OCI-LY1 (cell line): ENCODE data around the gene LIAS.
"Not testable (repeated sequence)": the region's sequence is repeated elsewhere in the genome, so short reads cannot be mapped to it uniquely, and the experiment has no call there.

ENCODE experiments used
- H2AFZ ChIP-seq: fragments of 200-600 bp; sonication (generic), shearing (Covaris generic); 2 replicates; pipeline ENCODE4 v1.6.0; 2014; ENCODE audit warnings: antibody characterized with exemption, mild to moderate bottlenecking, low read length
- H3F3A ChIP-seq: fragments of 200-600 bp; sonication (generic), shearing (Covaris generic); 2 replicates; pipeline ENCODE4 v1.6.0; 2014; ENCODE audit warnings: mild to moderate bottlenecking, antibody characterized with exemption, low read length, moderate library complexity; ENCODE audit not compliant: insufficient read depth
- H3K27ac ChIP-seq: fragments of 200-600 bp; sonication (generic); 2 replicates; pipeline ENCODE4 v1.5.1; 2014; ENCODE audit warnings: low read length, mixed run types, mild to moderate bottlenecking, low read depth; ENCODE audit not compliant: poor library complexity, severe bottlenecking
- H3K27me3 ChIP-seq: fragments of 200-600 bp; sonication (generic); 2 replicates; pipeline ENCODE4 v1.6.0; 2014; ENCODE audit warnings: antibody characterized with exemption, mild to moderate bottlenecking, low read length, moderate library complexity; ENCODE audit not compliant: insufficient read depth
- H3K36me3 ChIP-seq: fragments of 200-600 bp; sonication (generic); 2 replicates; pipeline ENCODE4 v1.6.1; 2014; ENCODE audit warnings: mild to moderate bottlenecking, antibody characterized with exemption, low read length, moderate library complexity, mixed read lengths; ENCODE audit not compliant: insufficient read depth
- H3K4me1 ChIP-seq: fragments of 200-600 bp; sonication (generic); 2 replicates; pipeline ENCODE4 v1.5.1; 2014; ENCODE audit warnings: mild to moderate bottlenecking, low read length, moderate library complexity; ENCODE audit not compliant: insufficient read depth, severe bottlenecking
- H3K4me2 ChIP-seq: fragments of 200-600 bp; sonication (generic), shearing (Covaris generic); 2 replicates; pipeline ENCODE4 v1.6.1; 2014; ENCODE audit warnings: low read length
- H3K4me3 ChIP-seq: fragments of 200-600 bp; sonication (generic); 2 replicates; pipeline ENCODE4 v1.5.1; 2014; ENCODE audit warnings: low read length, low read depth, mild to moderate bottlenecking, mixed read lengths; ENCODE audit not compliant: poor library complexity, severe bottlenecking
- H3K79me2 ChIP-seq: fragments of 200-600 bp; shearing (Covaris generic); 2 replicates; pipeline ENCODE4 v1.6.1; 2016; ENCODE audit warnings: mixed run types, low read length, mixed read lengths; ENCODE audit not compliant: insufficient read depth
- H3K9ac ChIP-seq: fragments of 200-600 bp; sonication (generic), shearing (Covaris generic); 2 replicates; pipeline ENCODE4 v1.6.1; 2014; ENCODE audit warnings: mild to moderate bottlenecking, low read length, mixed read lengths
- H3K9me2 ChIP-seq: fragments of 200-600 bp; sonication (generic), shearing (Covaris generic); 2 replicates; pipeline ENCODE4 v1.6.1; 2014; ENCODE audit warnings: low read depth, mild to moderate bottlenecking, low read length, mixed read lengths
- H3K9me3 ChIP-seq: fragments of 200-600 bp; shearing (Covaris generic); 2 replicates; pipeline ENCODE4 v1.6.1; 2014; ENCODE audit warnings: low read length, mixed read lengths
- H4K20me1 ChIP-seq: fragments of 200-600 bp; sonication (generic), shearing (Covaris generic); 2 replicates; pipeline ENCODE4 v1.6.0; 2016; ENCODE audit warnings: mild to moderate bottlenecking, low read length; ENCODE audit not compliant: insufficient read depth
- EZH2 ChIP-seq: fragments of 200-600 bp; sonication (generic), shearing (Covaris generic); IDR thresholded peaks from 2 replicates; pipeline ENCODE4 v1.8.0; 2017; ENCODE audit warnings: borderline replicate concordance, mixed run types, mild to moderate bottlenecking, antibody characterized with exemption, low read length, moderate library complexity, mixed read lengths
- TF ChIP-seq, protein P1 (sequence below): fragments of 200-600 bp; sonication (generic), shearing (Covaris generic); IDR thresholded peaks from 2 replicates; pipeline ENCODE4 v1.5.1; 2017; ENCODE audit warnings: mild to moderate bottlenecking, antibody characterized with exemption, low read length, moderate library complexity, mixed read lengths

The LIAS gene

DNA sequence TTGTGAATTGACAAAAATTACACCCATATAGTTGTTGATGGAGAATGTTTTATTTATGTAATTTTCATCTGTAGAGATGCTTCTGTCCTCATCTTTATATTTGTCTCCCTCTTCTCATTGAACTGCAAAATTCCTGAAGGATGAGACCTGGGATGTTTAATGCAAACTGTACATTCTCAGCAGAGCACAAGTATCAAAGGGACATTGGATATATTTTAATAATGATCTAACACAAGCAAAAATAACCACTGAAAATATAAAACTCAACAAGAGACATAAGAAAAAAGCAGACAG is 39.8 kb downstream of the LIAS start:
- Histone ChIP-seq H3K9me2 (no peaks in the 10 kb centered on the region), H3K9ac (no peak overlapping the region), H3K4me1 (no peaks in the 10 kb centered on the region), H3K27ac (no peak overlapping the region), H3K4me3 (no peak overlapping the region), H3K4me2 (no peak overlapping the region), H3K27me3 (no peaks in the 10 kb centered on the region), H2AFZ (no peak overlapping the region), H3K36me3 (peaks cover 37% of the 10 kb centered on the region), H3K79me2 (no peaks in the 10 kb centered on the region), H3F3A (no peaks in the 10 kb centered on the region), H4K20me1 (no peaks in the 10 kb centered on the region), H3K9me3 (no peaks in the 10 kb centered on the region)
- TF ChIP-seq, protein P1, sequence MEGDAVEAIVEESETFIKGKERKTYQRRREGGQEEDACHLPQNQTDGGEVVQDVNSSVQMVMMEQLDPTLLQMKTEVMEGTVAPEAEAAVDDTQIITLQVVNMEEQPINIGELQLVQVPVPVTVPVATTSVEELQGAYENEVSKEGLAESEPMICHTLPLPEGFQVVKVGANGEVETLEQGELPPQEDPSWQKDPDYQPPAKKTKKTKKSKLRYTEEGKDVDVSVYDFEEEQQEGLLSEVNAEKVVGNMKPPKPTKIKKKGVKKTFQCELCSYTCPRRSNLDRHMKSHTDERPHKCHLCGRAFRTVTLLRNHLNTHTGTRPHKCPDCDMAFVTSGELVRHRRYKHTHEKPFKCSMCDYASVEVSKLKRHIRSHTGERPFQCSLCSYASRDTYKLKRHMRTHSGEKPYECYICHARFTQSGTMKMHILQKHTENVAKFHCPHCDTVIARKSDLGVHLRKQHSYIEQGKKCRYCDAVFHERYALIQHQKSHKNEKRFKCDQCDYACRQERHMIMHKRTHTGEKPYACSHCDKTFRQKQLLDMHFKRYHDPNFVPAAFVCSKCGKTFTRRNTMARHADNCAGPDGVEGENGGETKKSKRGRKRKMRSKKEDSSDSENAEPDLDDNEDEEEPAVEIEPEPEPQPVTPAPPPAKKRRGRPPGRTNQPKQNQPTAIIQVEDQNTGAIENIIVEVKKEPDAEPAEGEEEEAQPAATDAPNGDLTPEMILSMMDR, result no peak
- TF ChIP-seq EZH2, result no peak

DNA sequence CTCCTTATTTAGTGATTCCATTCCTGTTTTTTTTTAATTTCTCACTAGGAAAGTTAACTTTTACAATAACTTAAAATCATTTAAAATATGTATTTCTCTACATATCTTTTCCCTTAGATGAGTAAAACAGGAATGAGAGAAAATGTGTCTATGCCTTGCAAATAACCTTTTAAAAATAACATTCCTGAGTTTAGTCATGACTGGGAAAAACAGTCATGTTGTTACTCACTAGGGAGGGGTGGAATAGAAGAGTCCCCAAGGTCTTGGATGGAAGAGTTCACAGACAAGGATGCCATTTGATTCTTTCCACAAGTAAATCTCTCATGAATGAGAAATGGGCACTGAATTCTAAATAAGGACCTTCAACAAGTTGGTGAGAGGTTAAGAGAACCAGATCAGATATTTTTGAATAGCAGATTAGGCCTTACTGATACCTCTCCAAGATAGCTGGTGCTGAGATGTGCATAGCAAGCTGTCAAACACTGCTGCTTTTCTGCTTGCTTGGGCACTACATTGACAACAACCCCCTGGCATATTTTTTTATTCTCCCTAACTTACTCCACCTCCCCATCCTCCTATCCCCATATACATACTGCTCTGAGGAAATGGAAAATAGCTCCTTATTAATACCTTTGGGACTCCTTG is 43.3 kb downstream of the LIAS start:
- Histone ChIP-seq H3K4me1 (no peaks in the 10 kb centered on the region), H3K9me2 (no peaks in the 10 kb centered on the region), H3K4me3 (no peak overlapping the region), H2AFZ (no peak overlapping the region), H3K79me2 (no peaks in the 10 kb centered on the region), H4K20me1 (no peaks in the 10 kb centered on the region), H3K9me3 (no peaks in the 10 kb centered on the region), H3K36me3 (peaks cover 68% of the 10 kb centered on the region), H3K27ac (no peak overlapping the region), H3K27me3 (no peaks in the 10 kb centered on the region), H3K4me2 (no peak overlapping the region), H3K9ac (no peak overlapping the region), H3F3A (no peaks in the 10 kb centered on the region)
- TF ChIP-seq, protein P1, result no peak
- no peak for TF ChIP-seq EZH2

DNA sequence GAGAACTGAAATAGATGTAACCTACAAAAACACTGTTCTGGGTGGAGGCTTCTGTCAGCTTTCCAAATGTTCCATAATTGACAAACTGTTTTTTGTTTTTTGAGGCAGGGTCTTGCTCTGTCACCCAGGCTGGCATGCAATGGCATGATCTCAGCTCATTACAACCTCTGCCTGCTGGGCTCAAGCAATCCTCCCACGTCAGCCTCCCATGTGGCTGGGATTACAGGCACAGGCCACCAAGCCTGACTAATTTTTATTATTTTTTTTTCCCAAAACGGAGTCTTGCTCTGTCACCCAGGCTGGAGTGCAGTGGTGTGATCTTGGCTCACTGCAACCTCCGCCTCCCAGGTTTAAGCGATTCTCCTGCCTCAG is 43.8 kb downstream of the LIAS start:
- H4K20me1 ChIP-seq, H3K9me3 ChIP-seq, H3K4me3 ChIP-seq, H3K9me2 ChIP-seq, H3K79me2 ChIP-seq, H3K27me3 ChIP-seq, H3K4me1 ChIP-seq, H3K9ac ChIP-seq, H3K4me2 ChIP-seq, H3F3A ChIP-seq, H3K27ac ChIP-seq, H2AFZ ChIP-seq: not testable (repeated sequence)
- H3K36me3 ChIP-seq, result peaks cover 74% of the 10 kb centered on the region

DNA sequence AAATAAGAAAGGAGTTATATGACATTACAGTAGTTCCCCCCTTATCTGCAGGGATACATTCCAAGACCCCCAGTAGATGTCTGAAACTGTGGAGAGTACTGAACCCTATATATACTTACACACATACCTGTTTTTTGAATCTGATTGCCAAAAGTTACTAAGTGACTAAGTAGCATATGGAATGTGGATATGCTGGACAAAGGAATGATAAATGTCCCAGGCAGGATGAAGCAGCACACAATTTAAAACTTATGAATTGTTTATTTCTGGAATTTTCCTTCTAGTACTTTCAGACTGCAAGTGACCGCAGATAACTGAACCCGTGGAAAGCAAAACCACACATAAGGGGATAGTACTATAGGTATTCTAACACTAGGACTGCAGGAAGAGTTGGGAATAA is 45.7 kb downstream of the LIAS start:
- no peak overlapping the region for H3K4me2 ChIP-seq
- no peaks in the 10 kb centered on the region for H3K9me3 ChIP-seq
- H3K4me3 ChIP-seq, result no peak overlapping the region
- H3K27ac ChIP-seq, result no peak overlapping the region
- no peaks in the 10 kb centered on the region for H3K27me3 ChIP-seq
- no peak overlapping the region for H2AFZ ChIP-seq
- no peaks in the 10 kb centered on the region for H3K79me2 ChIP-seq
- no peaks in the 10 kb centered on the region for H3F3A ChIP-seq
- TF ChIP-seq, protein P1, result no peak
- no peak for TF ChIP-seq EZH2
- H3K9me2 ChIP-seq, result no peaks in the 10 kb centered on the region
- peaks cover 80% of the 10 kb centered on the region for H3K36me3 ChIP-seq
- H3K9ac ChIP-seq, result no peak overlapping the region
- H4K20me1 ChIP-seq, result no peaks in the 10 kb centered on the region
- no peaks in the 10 kb centered on the region for H3K4me1 ChIP-seq
